ENCODE results near the gene ALK. TPM values are rescaled to one million over a fixed set of nuclear protein-coding genes. Genes with fewer than 3 reads are reported as not detected.
A peak's percentile ranks its signal among the peaks of the same experiment; 100 is the strongest.

Gene ALK
- total RNA-seq, 1 donor from 2014 or later = 0.08 TPM

DNA sequence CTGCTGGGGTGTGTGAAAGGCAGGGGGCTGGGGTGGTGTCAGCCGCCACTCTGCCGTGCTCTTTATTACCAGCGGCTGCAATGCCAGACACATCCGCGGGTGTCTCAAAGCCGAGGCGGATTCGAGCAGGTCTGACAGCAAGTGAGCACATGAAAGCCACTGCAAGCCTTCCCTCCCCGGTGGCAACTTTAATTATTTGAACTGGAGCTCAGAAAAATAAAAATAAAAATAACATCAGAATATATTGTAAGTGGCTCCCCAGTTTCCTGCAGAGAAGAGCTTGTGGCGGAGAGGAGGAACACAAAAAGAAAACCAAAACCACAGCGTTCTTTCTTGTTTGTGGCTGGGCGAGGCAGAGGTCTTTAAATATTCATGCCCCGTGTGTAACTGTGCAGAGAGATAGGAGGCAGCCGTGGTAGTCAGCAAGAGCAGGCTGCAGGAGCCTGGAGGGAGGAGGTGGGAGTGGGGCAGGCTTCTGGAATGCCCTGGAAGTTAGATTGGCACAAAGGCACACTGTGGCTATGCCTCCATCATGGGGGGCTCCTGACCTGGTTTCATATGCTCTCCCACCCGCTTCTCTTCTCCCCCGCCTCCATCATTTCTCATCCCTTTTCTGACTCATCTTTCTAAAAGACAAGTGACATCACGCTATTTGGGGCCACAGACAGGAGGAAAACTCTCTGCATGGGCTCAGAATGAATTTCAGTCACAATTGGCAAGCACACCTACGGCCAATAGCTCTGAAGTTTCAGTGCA is 606.4 kb downstream of the ALK start:
- DNase-seq (ENCODE audit: missing footprints) = no peak
- intact Hi-C loops (cut with DNase I) = no loop called here
- ATAC-seq = no peak

DNA sequence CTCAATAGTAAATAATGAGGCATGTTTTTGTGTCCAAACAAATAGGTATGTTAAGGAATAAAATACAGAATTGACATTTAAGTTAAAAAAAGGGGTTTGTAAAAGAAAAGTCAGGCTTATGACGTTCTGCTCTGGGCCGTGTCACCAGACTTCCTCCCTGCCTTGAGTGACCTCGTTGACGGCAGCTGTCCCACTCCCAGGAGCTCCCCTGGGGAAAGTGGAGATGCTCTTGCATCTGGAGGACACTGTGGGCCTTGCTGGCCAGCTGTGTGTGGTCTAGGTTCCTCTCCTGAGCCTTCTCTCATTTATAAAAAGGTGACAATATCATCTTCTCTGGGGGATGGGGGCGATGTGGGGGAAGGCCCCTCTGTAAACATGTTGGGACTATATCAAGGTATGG is 609.9 kb downstream of the ALK start:
- intact Hi-C loops (cut with DNase I) = no loop called here
- DNase-seq (ENCODE audit: missing footprints) (no peak), ATAC-seq (no peak)

DNA sequence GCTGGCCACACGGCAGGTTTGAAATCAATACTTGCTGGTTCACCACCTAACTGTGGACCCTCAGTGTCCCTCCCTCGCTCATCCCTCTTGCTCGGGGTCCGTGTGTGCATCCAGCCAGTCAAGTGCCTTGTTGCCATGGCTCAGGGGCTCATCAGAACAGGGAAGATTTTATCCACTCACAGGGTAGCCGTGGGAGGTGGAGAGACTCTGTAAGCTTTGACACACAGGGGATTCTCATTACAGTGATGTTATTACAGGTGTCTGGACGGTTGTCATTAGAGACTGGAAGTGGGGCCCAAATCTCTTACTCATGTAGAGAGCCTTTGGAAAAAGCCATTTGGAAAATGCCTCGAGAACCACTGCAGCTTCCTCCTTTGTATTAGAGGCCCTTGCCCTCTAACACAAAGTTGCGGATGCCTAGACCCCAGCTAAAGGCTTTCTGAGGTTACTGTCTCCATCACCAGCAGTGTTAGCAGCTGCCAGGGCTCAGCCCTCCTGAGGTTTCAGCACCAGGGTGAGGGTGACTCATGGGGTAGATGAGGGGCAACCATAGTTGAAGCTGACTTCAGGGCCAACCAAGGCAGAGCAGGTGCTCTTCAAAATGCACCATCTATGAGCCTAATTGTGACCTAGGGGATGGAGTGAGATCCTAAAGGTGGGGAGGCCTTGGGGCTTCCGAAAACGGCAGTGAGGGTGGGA is 610.6 kb downstream of the ALK start:
- DNase-seq (ENCODE audit: missing footprints) (no peak), ATAC-seq (no peak)
- intact Hi-C loops (cut with DNase I) = no loop called here

DNA sequence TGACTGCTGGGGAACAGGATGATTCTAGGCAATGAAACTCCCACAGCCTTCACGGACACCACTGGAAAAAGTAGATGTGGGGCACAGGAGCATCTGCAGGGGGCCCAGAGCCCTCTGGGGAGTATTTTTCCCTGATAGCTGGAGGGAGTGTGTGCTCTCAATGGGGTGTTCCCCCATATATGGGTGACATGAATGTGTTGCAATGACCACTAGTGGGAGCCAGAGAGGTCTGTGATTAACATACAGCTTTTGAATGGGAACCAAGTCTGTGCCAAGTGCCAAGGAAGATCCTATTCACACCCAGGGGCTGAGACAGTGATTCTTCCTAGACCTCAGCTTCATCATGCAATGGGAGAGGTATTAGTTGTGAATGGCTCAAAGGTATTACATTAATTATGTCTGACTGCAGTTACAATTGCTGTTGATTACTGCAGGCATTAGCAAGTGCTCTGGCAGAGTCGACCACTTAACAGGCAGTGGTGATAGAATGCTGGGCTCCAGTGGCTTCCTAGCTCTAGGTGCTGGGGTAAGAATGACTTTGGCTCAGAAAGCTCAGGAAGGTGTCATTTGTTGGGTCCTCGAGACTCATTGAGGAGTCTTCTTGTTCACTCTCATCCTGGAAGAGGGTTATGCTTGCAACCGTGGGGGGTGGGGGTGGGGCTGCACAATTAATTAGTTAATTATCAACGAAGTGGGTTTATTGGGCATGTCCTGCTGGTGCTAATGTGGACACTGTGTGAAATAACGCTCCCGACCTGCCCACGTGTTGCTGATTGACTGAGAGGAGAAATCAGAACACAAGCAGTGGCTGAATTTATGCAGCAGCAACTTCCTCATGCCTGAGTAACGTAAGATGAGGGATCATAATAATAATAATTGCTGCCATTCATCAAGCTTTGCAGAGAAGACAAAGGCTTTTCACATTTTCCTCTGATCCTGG is 612.0 kb downstream of the ALK start:
- intact Hi-C loops (cut with DNase I) = loop anchor here (5.0 kb wide), 1 partner anchor 528 kb away; no protein-coding TSS in a partner anchor
- DNase-seq (ENCODE audit: missing footprints) (no peak), ATAC-seq (peak; percentile 57)

DNA sequence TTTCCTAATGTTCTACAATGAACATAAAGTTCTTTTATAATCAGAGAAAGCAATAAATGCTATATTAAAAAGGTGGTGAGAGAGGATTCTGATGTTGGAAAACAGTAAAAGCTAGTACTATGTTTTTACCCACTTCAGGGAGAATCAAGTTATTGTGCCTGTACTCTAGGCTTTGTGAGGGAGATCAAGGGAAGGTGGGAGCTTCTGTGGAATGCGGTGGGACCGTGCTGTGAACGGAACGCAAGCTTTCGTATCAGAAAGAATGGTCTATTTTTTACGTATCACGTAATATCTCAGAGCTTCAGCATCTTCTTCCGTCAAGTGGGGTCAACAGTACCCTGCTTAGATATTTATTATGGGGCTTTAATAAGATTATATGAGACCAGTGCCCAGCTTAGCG is 613.0 kb downstream of the ALK start:
- intact Hi-C loops (cut with DNase I) = loop anchor here (5.0 kb wide), 1 partner anchor 529 kb away; no protein-coding TSS in a partner anchor
- ATAC-seq = no peak
- no peak for DNase-seq (ENCODE audit: missing footprints)

DNA sequence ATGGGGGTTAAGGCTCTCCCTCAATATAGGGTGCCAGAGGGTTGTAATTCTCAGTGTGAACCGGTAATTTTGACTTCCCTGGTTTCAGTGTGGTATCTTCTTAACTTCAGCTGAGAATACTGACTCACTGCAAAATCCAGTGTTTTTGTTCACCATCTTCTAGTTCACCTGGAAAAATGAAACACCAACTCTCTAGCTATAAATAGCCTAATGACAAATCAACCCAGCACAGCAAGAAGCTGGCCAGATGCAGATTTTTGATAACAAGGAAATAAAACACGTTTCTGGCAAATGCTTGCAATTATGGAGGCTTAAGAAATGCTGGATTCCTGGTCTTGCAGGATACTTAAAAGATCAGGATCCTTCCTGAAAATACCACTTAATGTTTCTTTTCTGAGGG is 613.9 kb downstream of the ALK start:
- intact Hi-C loops (cut with DNase I) = loop anchor here (5.0 kb wide), 1 partner anchor 530 kb away; no protein-coding TSS in a partner anchor
- ATAC-seq (no peak), DNase-seq (ENCODE audit: missing footprints) (no peak)

DNA sequence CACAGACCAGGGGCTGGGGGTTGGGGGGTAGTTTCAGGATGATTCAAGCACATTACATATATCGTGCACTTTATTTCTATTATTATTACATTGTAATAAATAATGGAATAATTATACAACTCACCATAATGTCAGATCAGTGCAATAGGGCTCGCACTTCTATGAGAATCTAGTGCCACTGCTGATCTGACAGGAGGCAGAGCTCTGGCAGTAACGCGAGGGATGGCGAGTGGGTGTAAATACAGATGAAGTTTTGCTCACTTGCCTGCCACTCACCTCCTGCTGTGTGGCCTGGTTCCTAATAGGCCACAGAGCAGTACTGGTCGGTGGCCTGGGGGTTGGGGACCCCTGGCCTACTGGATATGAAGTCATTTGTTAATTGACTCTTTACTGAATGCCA is 615.6 kb downstream of the ALK start:
- ATAC-seq = no peak
- intact Hi-C loops (cut with DNase I) = loop anchor here (5.0 kb wide), 1 partner anchor 532 kb away; no protein-coding TSS in a partner anchor
- DNase-seq (ENCODE audit: missing footprints) = no peak

DNA sequence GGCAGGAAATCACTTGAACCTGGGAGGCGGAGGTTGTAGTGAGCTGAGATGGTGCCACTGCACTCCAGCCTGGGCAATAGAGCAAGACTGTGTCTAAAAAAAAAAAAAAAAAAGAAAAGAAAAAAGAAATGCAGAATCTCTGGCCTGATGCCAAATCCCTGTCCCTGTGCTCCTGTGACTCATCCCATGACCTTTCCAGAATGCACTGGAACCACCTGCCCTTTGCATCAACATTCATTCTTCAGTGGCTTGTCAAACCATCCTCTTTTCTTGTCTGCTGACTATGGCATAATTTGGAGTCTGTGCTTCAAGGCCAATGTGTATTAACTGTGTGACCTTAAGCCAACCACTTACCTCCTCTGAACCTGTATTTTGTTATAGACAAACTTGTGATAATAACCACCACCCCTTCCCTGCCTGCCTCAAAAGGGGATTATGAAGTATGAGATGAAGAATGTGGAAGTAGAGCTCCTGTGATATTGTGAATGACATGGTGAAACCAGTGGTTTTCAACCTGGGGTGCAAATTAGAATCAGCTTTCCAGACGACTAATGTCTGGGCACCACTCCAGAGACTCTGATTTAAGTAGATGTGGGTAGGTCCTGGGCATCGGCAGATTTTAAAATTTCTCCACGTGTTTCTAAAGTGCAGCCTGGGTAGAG is 616.9 kb downstream of the ALK start:
- no peak for DNase-seq (ENCODE audit: missing footprints)
- no peak for ATAC-seq
- intact Hi-C loops (cut with DNase I) = loop anchor here (5.0 kb wide), 1 partner anchor 533 kb away; no protein-coding TSS in a partner anchor

DNA sequence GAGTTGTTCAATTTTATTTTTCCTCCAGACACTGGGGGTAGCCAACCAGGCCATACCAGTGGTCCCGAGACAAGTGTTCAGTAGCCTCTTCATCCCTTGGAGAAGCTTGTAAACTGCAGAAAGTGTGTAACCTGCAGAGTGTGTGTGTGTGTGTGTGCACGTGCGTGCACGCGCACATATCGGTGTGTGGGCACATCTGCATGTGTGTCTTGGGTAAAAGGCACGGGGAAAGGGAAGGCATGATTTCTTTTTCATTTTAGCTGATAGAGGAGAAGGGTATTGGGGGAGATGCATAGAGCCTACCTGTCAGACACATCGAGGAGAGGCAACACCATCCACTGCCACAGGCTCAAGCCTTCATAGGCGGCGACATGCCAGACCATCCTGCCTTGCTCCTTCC is 624.8 kb downstream of the ALK start:
- intact Hi-C loops (cut with DNase I) = loop anchor here (5.0 kb wide), 1 partner anchor 546 kb away; no protein-coding TSS in a partner anchor
- ATAC-seq (no peak), DNase-seq (ENCODE audit: missing footprints) (no peak)

DNA sequence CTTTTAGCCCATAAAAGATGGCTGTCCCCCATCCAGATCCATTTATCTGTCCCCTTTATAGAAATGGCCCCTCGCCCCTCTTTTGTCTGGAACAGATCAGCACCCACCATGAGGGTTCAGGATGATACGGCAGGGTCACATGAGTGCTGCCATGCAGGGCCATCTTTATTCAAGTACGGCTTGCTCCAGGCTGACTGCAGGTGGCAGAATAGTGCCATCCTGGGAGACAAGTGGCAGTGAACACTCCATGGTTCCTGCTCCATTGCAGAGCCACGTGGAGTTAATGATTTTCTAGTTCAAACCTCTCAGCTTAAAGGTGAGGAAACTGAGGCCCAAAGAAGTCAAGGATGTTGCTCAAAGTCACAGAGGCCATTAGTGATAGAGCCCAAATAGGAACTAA is 625.5 kb downstream of the ALK start:
- DNase-seq (ENCODE audit: missing footprints) (no peak), ATAC-seq (no peak)
- intact Hi-C loops (cut with DNase I) = loop anchor here (5.0 kb wide), 1 partner anchor 546 kb away; no protein-coding TSS in a partner anchor

DNA sequence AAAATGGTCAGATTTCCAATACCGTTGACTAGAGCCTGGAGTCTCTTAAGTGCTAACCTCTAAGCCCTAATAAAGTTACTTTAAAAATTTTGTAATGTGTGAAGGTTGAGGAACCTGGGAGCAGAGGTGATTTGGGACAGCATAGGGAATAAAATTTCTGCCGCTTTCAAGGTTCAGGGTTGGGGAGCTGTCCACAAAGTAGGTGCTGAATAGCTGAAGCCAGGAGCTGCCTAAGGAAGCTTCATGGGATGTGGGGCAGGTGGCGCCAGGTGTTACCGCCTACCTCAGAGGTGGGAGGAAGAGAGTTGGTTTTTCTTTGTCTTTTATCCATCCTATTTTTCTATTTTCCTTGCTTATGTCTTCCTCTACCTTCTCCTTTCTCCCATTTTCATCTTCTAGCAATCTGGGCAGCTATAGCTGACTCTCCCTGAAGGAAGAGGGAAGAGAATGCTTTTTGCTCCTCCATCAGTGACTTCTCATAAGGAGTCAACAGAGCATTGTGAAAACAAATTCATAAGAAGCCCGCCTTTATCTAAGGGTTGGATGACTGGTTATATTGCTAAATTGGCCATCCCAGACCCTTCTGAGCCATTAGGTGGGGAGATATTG is 627.5 kb downstream of the ALK start:
- intact Hi-C loops (cut with DNase I) = no loop called here
- ATAC-seq (no peak), DNase-seq (ENCODE audit: missing footprints) (no peak)

DNA sequence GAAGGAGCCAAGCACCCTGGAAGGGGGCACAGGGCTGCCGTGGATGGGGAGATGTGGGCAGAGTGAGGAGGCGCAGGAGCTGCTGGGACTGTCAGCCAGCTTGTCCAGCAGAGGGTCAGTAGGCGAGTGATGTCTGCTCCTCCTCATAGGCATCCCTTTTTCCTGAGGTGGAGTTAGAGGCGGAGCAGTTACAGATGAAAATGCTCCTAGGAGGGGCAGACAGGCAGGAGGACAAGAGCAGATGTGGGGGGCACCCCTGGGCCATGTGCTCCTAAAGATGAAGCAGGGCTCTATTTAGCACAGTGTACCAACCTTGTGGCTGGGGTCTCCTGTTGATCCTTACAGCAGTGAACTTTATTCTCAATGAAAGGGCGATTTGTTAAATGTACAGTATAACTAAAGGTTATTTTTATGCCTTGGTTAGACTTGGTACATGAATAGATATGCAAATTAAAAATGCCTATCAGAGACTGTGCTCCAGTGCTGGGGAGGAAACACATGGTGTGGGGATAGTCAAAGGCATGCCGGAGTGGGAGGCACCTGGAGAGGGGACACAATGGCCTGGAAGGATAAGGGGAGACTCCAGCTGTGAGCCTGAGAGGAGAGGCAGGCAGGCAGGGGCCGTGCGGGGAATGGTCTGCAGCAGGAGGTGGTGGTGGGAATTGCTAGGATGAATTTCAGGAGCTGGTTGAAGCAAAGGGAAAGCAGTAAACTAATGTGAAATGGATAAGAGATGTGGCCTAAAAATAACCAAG is 630.9 kb downstream of the ALK start:
- ATAC-seq = no peak
- intact Hi-C loops (cut with DNase I) = no loop called here
- DNase-seq (ENCODE audit: missing footprints) = no peak

DNA sequence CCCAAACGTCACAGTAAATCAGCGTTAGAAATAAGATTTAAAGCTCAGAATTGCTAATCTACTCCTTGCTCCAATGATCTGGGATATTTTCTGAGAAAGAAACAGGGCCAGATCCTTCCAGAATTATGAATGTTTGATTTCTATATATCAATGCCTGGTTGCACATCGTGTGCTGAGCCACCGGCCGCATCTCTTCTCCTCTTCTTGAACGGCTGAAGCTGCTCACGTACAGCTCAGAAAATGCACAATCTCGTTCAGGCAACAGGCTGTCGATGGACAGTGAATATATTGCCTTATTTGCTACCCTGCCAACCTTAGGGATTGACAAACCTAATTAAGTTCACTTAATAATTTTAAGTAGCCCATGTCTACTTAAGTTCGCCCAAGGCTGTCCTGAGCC is 636.7 kb downstream of the ALK start:
- DNase-seq (ENCODE audit: missing footprints) (no peak), ATAC-seq (no peak)
- intact Hi-C loops (cut with DNase I) = no loop called here

DNA sequence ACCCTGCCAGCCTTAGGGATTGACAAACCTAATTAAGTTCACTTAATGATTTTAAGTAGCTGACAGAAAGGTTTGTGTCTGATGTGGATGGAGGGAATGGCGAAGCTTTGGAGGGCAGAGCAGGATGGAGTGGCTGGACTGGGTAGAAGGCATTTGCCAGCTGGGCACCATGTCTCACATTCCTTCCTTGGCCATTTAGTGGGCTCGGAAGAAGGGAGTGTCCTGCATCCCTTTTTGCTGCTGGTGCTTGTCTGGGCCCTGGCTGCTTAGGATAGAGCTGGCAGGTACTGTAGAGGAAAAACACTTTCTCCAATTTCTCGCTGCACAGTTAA is 639.5 kb downstream of the ALK start:
- no peak for DNase-seq (ENCODE audit: missing footprints)
- no peak for ATAC-seq
- intact Hi-C loops (cut with DNase I) = no loop called here

DNA sequence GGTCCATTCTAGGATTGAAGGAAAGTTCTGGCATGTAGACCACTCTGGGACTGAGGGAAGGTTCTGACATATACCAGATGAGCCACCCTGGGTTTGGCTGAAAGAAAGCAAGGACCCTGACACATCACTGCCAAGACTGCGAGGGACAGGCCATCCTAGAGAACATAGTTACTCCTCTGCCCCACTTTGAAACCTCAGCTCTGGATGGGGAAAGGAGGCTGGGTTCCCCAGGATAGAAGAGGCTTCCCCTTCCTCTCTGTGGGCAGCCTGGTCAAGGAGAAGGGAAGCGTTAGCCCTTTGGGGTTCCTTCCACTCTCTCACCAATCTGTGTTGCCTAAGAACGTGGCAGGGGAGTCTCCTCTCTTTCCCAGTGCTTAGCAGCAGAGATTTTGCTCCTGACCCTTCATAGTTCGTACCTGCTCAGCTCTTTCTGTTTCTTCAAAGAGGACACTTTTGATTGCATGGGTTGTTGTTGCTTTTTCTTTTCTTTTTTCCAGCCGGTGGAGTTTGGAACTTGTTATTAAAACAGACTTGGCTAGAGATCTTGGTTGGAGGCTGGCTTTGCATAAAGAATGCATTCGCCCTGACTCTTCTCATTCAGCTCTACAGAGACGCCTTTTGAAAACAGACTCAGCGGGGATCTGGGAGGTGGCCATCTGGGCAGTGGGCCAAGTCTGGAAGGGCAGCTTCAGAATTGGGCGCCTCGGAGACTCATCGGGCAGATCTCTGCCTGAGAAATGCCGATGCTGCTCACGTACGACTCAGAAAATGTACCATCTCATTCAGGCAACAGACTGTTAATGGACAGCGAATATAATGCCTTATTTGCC is 640.1 kb downstream of the ALK start:
- intact Hi-C loops (cut with DNase I) = no loop called here
- DNase-seq (ENCODE audit: missing footprints) (no peak), ATAC-seq (no peak)

DNA sequence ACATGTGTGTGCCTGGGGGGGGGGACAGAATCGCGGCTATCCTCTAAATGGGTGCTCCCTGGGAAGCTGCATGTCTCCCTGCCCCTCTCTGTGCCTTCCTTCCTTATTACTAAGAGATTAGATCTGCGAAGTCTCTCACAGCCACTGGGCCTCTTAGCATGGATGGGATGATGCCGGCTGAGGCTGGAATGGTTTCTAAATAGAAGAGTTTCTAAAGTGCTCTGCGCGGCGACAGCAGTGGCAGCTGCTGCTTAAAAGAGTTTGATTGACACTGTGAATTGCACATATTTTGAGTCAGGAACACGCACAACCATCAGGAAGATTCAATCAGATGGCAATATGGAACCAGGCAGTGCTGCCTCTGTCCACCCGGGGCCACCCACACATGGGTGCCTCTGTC is 642.4 kb downstream of the ALK start:
- intact Hi-C loops (cut with DNase I) = no loop called here
- DNase-seq (ENCODE audit: missing footprints) = no peak

DNA sequence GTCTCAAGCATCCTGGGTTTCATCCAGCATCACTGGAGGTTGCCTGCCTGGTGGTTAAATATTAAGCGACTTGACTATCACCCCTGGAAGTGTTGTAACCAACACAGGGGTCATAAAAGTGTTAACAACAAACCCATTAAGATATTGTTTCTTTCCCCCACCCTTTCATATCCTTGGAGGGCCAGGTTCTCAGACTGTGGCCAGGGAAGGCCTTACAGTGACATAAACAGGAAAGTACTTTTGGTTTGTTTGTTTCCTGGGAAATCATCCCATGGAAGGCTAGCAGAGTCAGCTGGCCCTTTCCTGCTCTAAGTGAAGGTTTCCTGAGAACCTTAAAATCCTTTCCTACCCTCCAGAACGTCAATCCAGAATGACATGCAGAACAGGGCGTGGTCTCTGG is 645.2 kb downstream of the ALK start:
- intact Hi-C loops (cut with DNase I) = no loop called here
- DNase-seq (ENCODE audit: missing footprints) (no peak), ATAC-seq (no peak)

More for the DNA sequence above, 642.4 kb downstream of the ALK start:
- no peak for ATAC-seq

Measured in Right ventricle myocardium inferior (tissue), 1 donor.